ENCODE data around the gene SUN5. TPM values are rescaled to one million over a fixed set of nuclear protein-coding genes. Genes with fewer than 3 reads are reported as not detected.

The SUN5 gene
- total RNA-seq, 1 experiment from 2014 or later, result not detected

GRCh38 chr20:33010674-33011449 lies 6.6 kb upstream of the SUN5 start:
- Histone ChIP-seq H3K36me3 (ENCODE audit: control insufficient read depth, insufficient read depth, low read length) (no peaks in the 10 kb centered on the region), H3K4me3 (ENCODE audit: low read depth in 2 of 2, low read length in 2 of 2) (no peak overlapping the region), H3K9me3 (ENCODE audit: control insufficient read depth, insufficient read depth, low read depth, low read length) (no peaks in the 10 kb centered on the region), H3K27me3 (ENCODE audit: control insufficient read depth, insufficient read depth, low read length) (no peaks in the 10 kb centered on the region; the same call in 1 of the 2 replicates), H3K27ac (ENCODE audit: low read length) (no peak overlapping the region), H3K4me1 (ENCODE audit: control insufficient read depth, insufficient read depth, low read length) (peaks cover 4% of the 10 kb centered on the region; the same call in 1 of the 2 replicates)
- ChIA-PET CTCF (no interaction called here), POLR2A (no interaction called here)
- TF ChIP-seq, protein P1, sequence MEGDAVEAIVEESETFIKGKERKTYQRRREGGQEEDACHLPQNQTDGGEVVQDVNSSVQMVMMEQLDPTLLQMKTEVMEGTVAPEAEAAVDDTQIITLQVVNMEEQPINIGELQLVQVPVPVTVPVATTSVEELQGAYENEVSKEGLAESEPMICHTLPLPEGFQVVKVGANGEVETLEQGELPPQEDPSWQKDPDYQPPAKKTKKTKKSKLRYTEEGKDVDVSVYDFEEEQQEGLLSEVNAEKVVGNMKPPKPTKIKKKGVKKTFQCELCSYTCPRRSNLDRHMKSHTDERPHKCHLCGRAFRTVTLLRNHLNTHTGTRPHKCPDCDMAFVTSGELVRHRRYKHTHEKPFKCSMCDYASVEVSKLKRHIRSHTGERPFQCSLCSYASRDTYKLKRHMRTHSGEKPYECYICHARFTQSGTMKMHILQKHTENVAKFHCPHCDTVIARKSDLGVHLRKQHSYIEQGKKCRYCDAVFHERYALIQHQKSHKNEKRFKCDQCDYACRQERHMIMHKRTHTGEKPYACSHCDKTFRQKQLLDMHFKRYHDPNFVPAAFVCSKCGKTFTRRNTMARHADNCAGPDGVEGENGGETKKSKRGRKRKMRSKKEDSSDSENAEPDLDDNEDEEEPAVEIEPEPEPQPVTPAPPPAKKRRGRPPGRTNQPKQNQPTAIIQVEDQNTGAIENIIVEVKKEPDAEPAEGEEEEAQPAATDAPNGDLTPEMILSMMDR (IDR thresholded peaks at IDR 0.05), result no peak
- no peak for TF ChIP-seq POLR2AphosphoS5 (IDR thresholded peaks at IDR 0.05; ENCODE audit: low read depth, low read length)
- no peak for TF ChIP-seq TCF7L2 (IDR thresholded peaks at IDR 0.05; ENCODE audit: low read depth, low read length)
- TF ChIP-seq SIN3A (IDR thresholded peaks at IDR 0.05; ENCODE audit: borderline replicate concordance, insufficient read depth, low read depth, low read length), result no peak
- no peak for TF ChIP-seq REST (IDR thresholded peaks at IDR 0.05; ENCODE audit: insufficient read depth in 1 of 2, low read depth in 2 of 2, low read length in 1 of 2)
- in situ Hi-C loops (cut with HindIII; ENCODE audit: low pct_unique_long_range_greater_than_20kb, low sequenced_read_pairs) (no loop called here), intact Hi-C loops (cut with micrococcal nuclease; ENCODE audit: unreplicated experiment) (no loop called here)
- ATAC-seq (no peak; the same call in 1 of the 2 replicates), DNase-seq (ENCODE audit: low read depth, low spot score) (no peak)
- no TSS peak for BruUV-seq (replicated peaks)

DNA sequence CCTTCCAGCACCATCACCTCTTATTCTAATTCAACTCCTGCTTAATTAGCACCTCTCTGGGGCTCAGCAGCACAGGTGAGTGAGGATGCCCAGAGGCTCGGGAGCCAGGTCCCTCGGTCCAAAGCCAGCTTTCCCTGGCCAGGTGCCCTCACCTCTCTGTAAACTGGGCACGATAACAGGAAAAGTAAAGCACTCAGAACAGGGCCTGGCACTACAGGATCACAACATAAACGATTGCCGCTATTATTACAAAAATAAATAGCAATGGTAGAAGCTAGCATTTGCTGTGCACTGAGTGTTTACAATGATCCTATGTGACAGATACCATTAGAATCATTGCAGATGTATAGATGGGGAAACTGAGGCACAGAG lies 5.9 kb upstream of the SUN5 start:
- Histone ChIP-seq H3K4me3 (ENCODE audit: low read depth in 2 of 2, low read length in 2 of 2) (no peak overlapping the region), H3K9me3 (ENCODE audit: control insufficient read depth, insufficient read depth, low read depth, low read length) (no peaks in the 10 kb centered on the region), H3K27me3 (ENCODE audit: control insufficient read depth, insufficient read depth, low read length) (no peaks in the 10 kb centered on the region; the same call in 1 of the 2 replicates), H3K4me1 (ENCODE audit: control insufficient read depth, insufficient read depth, low read length) (peaks cover 4% of the 10 kb centered on the region; the same call in 1 of the 2 replicates), H3K36me3 (ENCODE audit: control insufficient read depth, insufficient read depth, low read length) (no peaks in the 10 kb centered on the region), H3K27ac (ENCODE audit: low read length) (no peak overlapping the region)
- DNase-seq (ENCODE audit: low read depth, low spot score), result no peak
- in situ Hi-C loops (cut with HindIII; ENCODE audit: low pct_unique_long_range_greater_than_20kb, low sequenced_read_pairs) (no loop called here), intact Hi-C loops (cut with micrococcal nuclease; ENCODE audit: unreplicated experiment) (no loop called here)
- TF ChIP-seq, protein P1 (IDR thresholded peaks at IDR 0.05), result no peak
- TF ChIP-seq SIN3A (IDR thresholded peaks at IDR 0.05; ENCODE audit: borderline replicate concordance, insufficient read depth, low read depth, low read length) (no peak), TCF7L2 (IDR thresholded peaks at IDR 0.05; ENCODE audit: low read depth, low read length) (no peak), POLR2AphosphoS5 (IDR thresholded peaks at IDR 0.05; ENCODE audit: low read depth, low read length) (no peak), REST (IDR thresholded peaks at IDR 0.05; ENCODE audit: insufficient read depth in 1 of 2, low read depth in 2 of 2, low read length in 1 of 2) (no peak)
- no TSS peak for BruUV-seq (replicated peaks)
- ATAC-seq, result no peak
- ChIA-PET POLR2A (no interaction called here), CTCF (no interaction called here)

All from Panc1 (cell line).